Thyroid gland (tissue), 4 donors: ENCODE data around the gene PGBD4. TPM values are rescaled to one million over a fixed set of nuclear protein-coding genes. Genes with fewer than 3 reads are reported as not detected.
"Not testable (repeated sequence)": the region's sequence is repeated elsewhere in the genome, so short reads cannot be mapped to it uniquely, and the experiment has no call there.

ENCODE experiments used
- DNase-seq, 2 donors: peaks; one replicate each; pipeline ENCODE4 v3.0.0-alpha.2; 2019
- H3K27ac ChIP-seq, 3 donors: fragments of 200-600 bp; sonication (generic); 1 replicate in 2 of 3; 2 replicates in 1 of 3; pipeline ENCODE4 v1.5.1; 2016 to 2019; ENCODE audit warnings: mild to moderate bottlenecking in 1 of 3, moderate library complexity in 1 of 3
- H3K27me3 ChIP-seq: fragments of 200-600 bp; sonication (generic); one replicate; pipeline ENCODE4 v1.5.1; 2019
- H3K36me3 ChIP-seq, 2 donors: fragments of 200-600 bp; sonication (generic); one replicate each; pipeline ENCODE4 v1.5.1; 2016 to 2019
- H3K4me1 ChIP-seq, 2 donors: fragments of 200-600 bp; sonication (generic); one replicate each; pipeline ENCODE4 v1.5.1; 2017 to 2019
- H3K4me3 ChIP-seq, 3 donors: fragments of 200-600 bp; sonication (generic); replicated peaks in 1 of 3; 1 replicate in 2 of 3; 2 replicates in 1 of 3; pipeline ENCODE4 v1.5.1; 2016; ENCODE audit warnings: mild to moderate bottlenecking in 1 of 3
- H3K9me3 ChIP-seq: fragments of 200-600 bp; sonication (generic); one replicate; pipeline ENCODE4 v1.5.1; 2017
- POLR2A ChIP-seq, 2 donors: fragments of 450-650 bp; IDR thresholded peaks; one replicate each; pipeline ENCODE4 v1.6.1; 2017; ENCODE audit warnings: antibody characterized with exemption in 2 of 2, mild to moderate bottlenecking in 2 of 2, moderate library complexity in 1 of 2
- WGBS, 2 donors: methylation state at CpG; one replicate each; pipeline ENCODE4 v1.1.5; 2017; 5-methylcytosine and 5-hydroxymethylcytosine counted together
- intact Hi-C: fragments of 100-400 bp; cut with DNase I; formaldehyde crosslinking; loops from one replicate; pipeline ENCODE4 v1.15.1; 2023
- total RNA-seq, 4 donors: library from RNA; depleted of rRNA; stranded (reverse); fragments of >200 nt; gene quantifications; one replicate each; pipeline ENCODE4 v1.2.3, GENCODE V29; 2016
- TF ChIP-seq, protein P1 (sequence below), 6 experiments: fragments of 200-600 bp in 3 of 6; fragments of 450-650 bp in 3 of 6; sonication (generic) in 3 of 6; IDR thresholded peaks; one replicate each; pipeline ENCODE4 v1.5.1; 2016 to 2019; ENCODE audit warnings: antibody characterized with exemption in 6 of 6, mild to moderate bottlenecking in 2 of 6, inconsistent platforms in 1 of 6, moderate library complexity in 1 of 6

Gene PGBD4
- total RNA-seq, 4 donors from 2014 or later, result 1.0 to 1.3 (median 1.2) TPM

DNA sequence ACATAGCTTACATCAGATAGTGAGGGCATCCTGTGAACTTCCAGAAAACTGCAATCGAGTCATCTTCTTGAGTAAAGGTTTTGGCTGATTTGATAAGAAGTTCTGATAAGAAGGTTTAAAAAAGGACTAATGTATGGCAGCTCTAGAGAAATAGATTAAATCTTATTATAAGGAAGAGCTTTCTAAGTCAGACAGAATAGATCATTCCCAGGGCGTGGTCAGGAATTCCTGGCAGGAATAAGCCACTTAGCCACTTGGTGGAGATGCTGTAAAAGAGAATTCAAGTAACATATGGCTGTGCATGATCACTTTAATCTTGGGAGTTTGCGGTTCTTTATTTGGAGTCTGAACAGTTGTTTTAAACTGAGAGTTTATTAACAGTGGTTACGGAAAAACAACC is 17.4 kb downstream of the PGBD4 start:
- no peak for DNase-seq
- Histone ChIP-seq H3K4me3 (no peak overlapping the region), H3K9me3 (no peaks in the 10 kb centered on the region), H3K27me3 (peaks cover 4% of the 10 kb centered on the region), H3K27ac (no peak overlapping the region), H3K4me1 (no peaks in the 10 kb centered on the region), H3K36me3 (no peaks in the 10 kb centered on the region)
- 83 to 86% methylated on average over 4 of the region's 4 CpGs for WGBS, 2 donors
- intact Hi-C loops, result no loop called here
- no peak for TF ChIP-seq POLR2A (IDR thresholded peaks at IDR 0.05)
- TF ChIP-seq, protein P1, sequence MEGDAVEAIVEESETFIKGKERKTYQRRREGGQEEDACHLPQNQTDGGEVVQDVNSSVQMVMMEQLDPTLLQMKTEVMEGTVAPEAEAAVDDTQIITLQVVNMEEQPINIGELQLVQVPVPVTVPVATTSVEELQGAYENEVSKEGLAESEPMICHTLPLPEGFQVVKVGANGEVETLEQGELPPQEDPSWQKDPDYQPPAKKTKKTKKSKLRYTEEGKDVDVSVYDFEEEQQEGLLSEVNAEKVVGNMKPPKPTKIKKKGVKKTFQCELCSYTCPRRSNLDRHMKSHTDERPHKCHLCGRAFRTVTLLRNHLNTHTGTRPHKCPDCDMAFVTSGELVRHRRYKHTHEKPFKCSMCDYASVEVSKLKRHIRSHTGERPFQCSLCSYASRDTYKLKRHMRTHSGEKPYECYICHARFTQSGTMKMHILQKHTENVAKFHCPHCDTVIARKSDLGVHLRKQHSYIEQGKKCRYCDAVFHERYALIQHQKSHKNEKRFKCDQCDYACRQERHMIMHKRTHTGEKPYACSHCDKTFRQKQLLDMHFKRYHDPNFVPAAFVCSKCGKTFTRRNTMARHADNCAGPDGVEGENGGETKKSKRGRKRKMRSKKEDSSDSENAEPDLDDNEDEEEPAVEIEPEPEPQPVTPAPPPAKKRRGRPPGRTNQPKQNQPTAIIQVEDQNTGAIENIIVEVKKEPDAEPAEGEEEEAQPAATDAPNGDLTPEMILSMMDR (IDR thresholded peaks at IDR 0.05), result no peak

DNA sequence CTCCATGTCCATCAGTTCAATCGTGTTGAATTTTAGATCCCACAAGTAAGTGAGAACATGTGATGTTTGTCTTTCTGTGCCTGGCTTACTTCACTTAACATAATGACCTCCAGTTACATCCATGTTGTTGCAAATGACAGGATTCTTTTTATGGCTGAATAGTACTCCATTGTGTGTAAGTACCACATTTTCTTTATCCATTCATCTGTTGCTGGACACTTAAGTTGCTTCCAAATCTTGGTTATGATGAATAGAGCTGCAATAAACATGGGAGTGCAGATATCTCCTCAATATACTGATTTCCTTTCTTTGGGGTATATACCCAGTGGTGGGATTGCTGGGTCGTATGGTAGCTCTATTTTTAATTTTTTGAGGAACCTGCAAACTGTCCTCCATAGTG is 18.5 kb downstream of the PGBD4 start:
- intact Hi-C loops, H3K27me3 ChIP-seq, DNase-seq, H3K4me1 ChIP-seq, H3K4me3 ChIP-seq, H3K27ac ChIP-seq, H3K36me3 ChIP-seq, H3K9me3 ChIP-seq: not testable (repeated sequence)
- 68 to 71% methylated on average over 2 of the region's 2 CpGs for WGBS, 2 donors

DNA sequence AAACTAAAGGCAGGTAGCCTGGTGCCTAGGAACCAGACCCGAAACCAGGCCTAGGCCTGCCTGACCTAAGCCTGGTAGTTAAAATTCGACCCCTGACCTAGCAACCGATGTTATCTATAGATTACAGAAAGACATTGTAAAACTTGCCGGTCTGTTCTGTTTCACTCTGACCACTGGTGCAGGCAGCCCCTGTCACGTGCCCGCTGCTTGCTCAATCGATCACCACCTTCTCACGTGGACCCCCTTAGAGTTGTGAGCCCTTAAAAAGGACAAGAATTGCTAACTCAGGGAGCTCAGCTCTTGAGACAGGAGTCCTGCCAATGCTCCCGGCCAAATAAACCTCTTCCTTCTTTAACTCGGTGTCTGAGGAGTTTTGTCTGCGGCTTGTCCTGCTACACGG is 19.9 kb downstream of the PGBD4 start:
- DNase-seq, H3K4me1 ChIP-seq, H3K9me3 ChIP-seq, H3K36me3 ChIP-seq, H3K27ac ChIP-seq, H3K4me3 ChIP-seq, H3K27me3 ChIP-seq, intact Hi-C loops: not testable (repeated sequence)
- WGBS, 2 donors, result 71 to 75% methylated on average over 12 of the region's 12 CpGs

DNA sequence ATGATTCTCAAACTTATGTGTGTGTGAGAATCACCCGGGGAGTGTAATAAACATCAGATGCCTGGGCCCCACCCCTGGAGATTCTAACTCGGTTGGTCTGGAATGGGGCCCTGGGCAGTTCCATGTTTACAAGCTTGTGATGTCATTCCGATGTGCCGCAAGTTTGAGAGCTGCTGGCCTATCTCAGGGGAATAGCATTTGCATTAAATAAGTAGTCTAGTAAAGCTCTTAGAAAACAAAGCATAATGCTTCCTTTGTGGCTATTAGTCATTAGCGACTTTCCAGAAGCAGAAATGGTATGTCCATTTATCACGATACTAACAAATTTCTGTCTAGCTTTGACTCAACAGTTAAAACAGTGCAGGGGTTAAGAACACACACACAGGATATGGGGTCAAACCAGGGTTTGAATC is 20.9 kb downstream of the PGBD4 start:
- no peak for DNase-seq
- H3K4me1 ChIP-seq, result no peaks in the 10 kb centered on the region
- no peaks in the 10 kb centered on the region for H3K9me3 ChIP-seq
- TF ChIP-seq POLR2A (IDR thresholded peaks at IDR 0.05), result no peak
- TF ChIP-seq, protein P1 (IDR thresholded peaks at IDR 0.05), result no peak
- intact Hi-C loops, result no loop called here
- H3K27me3 ChIP-seq, result no peaks in the 10 kb centered on the region
- H3K27ac ChIP-seq, result no peak overlapping the region
- H3K36me3 ChIP-seq, result no peaks in the 10 kb centered on the region
- 66 to 76% methylated on average over 6 of the region's 6 CpGs for WGBS, 2 donors
- H3K4me3 ChIP-seq, result no peak overlapping the region

DNA sequence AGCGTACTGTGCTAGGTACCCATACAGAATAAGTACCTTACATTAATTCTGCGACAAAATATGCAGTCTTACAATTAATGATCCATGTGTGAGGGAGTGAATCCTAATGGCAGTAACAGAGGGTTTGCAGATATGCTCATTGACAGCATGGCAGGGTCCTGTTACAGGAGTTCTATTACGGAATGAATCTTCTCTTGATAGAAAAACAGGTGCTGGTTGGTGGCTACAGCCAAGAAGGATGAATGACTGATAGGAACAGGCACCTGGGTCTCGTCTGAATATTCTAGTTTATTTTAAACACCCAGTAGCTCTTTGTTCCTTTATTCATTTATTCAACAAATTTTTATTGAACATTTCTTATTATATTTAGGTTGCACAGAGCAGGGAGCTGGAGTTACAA is 22.8 kb downstream of the PGBD4 start:
- 73 to 87% methylated on average over 4 of the region's 4 CpGs for WGBS, 2 donors
- H3K9me3 ChIP-seq, result no peaks in the 10 kb centered on the region

DNA sequence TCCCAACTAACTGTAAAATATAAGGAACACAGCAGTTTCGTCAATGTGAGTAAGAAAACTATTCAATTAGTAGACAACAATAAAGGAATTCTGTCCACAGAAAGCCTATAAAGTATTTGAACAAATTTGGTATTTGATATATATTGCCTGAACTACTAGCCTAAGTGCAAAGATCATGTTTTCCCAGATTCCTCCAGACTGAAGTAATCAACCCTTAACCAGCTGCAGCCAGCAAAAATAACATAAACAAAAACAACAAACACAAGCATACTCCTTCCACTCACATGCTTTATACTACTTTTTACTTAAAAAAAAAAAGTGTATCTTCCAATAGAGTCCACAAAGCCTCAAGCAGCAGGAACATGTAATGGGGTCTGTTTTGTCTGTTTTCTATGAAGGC is 24.1 kb downstream of the PGBD4 start:
- no peak overlapping the region for H3K4me3 ChIP-seq
- intact Hi-C loops, result no loop called here
- no peaks in the 10 kb centered on the region for H3K36me3 ChIP-seq
- no peaks in the 10 kb centered on the region for H3K9me3 ChIP-seq
- no peak overlapping the region for H3K27ac ChIP-seq
- H3K4me1 ChIP-seq, result no peaks in the 10 kb centered on the region
- no peak for TF ChIP-seq POLR2A (IDR thresholded peaks at IDR 0.05)
- TF ChIP-seq, protein P1 (IDR thresholded peaks at IDR 0.05), result no peak
- DNase-seq, result no peak
- WGBS, 2 donors, result 69 to 78% methylated on average over 1 of the region's 1 CpG
- H3K27me3 ChIP-seq, result no peaks in the 10 kb centered on the region

More for the DNA sequence above, 22.8 kb downstream of the PGBD4 start:
- Histone ChIP-seq H3K4me1 (no peaks in the 10 kb centered on the region), H3K27ac (no peak overlapping the region), H3K4me3 (no peak overlapping the region), H3K36me3 (no peaks in the 10 kb centered on the region), H3K27me3 (no peaks in the 10 kb centered on the region)
- TF ChIP-seq POLR2A (IDR thresholded peaks at IDR 0.05), result no peak
- TF ChIP-seq, protein P1 (IDR thresholded peaks at IDR 0.05), result no peak
- DNase-seq, result no peak
- intact Hi-C loops, result no loop called here
